Lung (tissue), 16 donors: ENCODE results near the gene WDR53. TPM values are rescaled to one million over a fixed set of nuclear protein-coding genes. Genes with fewer than 3 reads are reported as not detected.
A peak's percentile ranks its signal among the peaks of the same experiment; 100 is the strongest.
"Not testable (repeated sequence)": the region's sequence is repeated elsewhere in the genome, so short reads cannot be mapped to it uniquely, and the experiment has no call there.

Source experiments
- ATAC-seq: fragments of 200-7000 bp; cut with Tn5 transposase; one replicate; pipeline ENCODE4 v1.9.1; 2020; ENCODE audit warnings: moderate number of reproducible peaks; ENCODE audit not compliant: insufficient read depth, low FRiP score
- DNase-seq, 3 donors: peaks; one replicate each; pipeline ENCODE4 v3.0.0-alpha.2; 2013 to 2017
- H3K27ac ChIP-seq, 2 donors: one replicate each; pipeline ENCODE4 v1.5.1; 2013; ENCODE audit warnings: mild to moderate bottlenecking in 2 of 2, moderate library complexity in 2 of 2, control low read depth in 1 of 2, inconsistent platforms in 1 of 2, low read depth in 1 of 2, low read length in 1 of 2
- H3K27me3 ChIP-seq, 3 donors: one replicate each; pipeline ENCODE4 v1.5.1; 2013; ENCODE audit warnings: low read length in 2 of 3; ENCODE audit not compliant: control insufficient read depth in 3 of 3, insufficient read depth in 3 of 3
- H3K36me3 ChIP-seq, 4 donors: one replicate each; pipeline ENCODE4 v1.5.1; 2013; ENCODE audit warnings: low read length in 4 of 4, mild to moderate bottlenecking in 1 of 4, moderate library complexity in 1 of 4; ENCODE audit not compliant: control insufficient read depth in 4 of 4, insufficient read depth in 4 of 4
- H3K4me1 ChIP-seq, 5 donors: one replicate each; pipeline ENCODE4 v1.5.1; 2013; ENCODE audit warnings: low read length in 5 of 5, mild to moderate bottlenecking in 2 of 5, moderate library complexity in 1 of 5; ENCODE audit not compliant: control insufficient read depth in 5 of 5, insufficient read depth in 5 of 5
- H3K4me3 ChIP-seq: one replicate; pipeline ENCODE4 v1.5.1; 2013; ENCODE audit warnings: mild to moderate bottlenecking, control low read depth, moderate library complexity
- H3K9ac ChIP-seq, 2 donors: one replicate each; pipeline ENCODE4 v1.5.1; 2013; ENCODE audit warnings: low read length in 2 of 2, control low read depth in 1 of 2; ENCODE audit not compliant: insufficient read depth in 1 of 2
- H3K9me3 ChIP-seq, 4 donors: one replicate each; pipeline ENCODE4 v1.5.1; 2013; ENCODE audit warnings: low read length in 3 of 4, mild to moderate bottlenecking in 1 of 4, moderate library complexity in 1 of 4; ENCODE audit not compliant: control insufficient read depth in 4 of 4, insufficient read depth in 3 of 4
- WGBS, 2 donors: extraction: QIAGEN DNeasy Blood & Tissue Kit; methylation state at CpG; one replicate each; pipeline ENCODE4 v1.1.7; 2013; 5-methylcytosine and 5-hydroxymethylcytosine counted together
- long read RNA-seq, 5 donors: transcript quantifications; one replicate each; lab custom pipeline, GENCODE V29; 2026
- polyA plus RNA-seq, 2 donors: library from polyadenylated mRNA; stranded (reverse); fragments of 200-250 nt; gene quantifications; one replicate each; pipeline ENCODE4 v1.2.1, GENCODE V29; 2013
- total RNA-seq, 2 donors: library from RNA; depleted of rRNA in 1 of 2; stranded (reverse); fragments of >200 nt in 1 of 2; gene quantifications; one replicate each; pipeline ENCODE4 v1.2.1, GENCODE V29; 2014 to 2021
- TF ChIP-seq, protein P1 (sequence below): IDR thresholded peaks from 2 replicates; pipeline ENCODE4 v1.5.1; 2012; ENCODE audit warnings: mild to moderate bottlenecking; ENCODE audit errors: control extremely low read depth, extremely low read depth
- donor health status: control.
- donor health status: control.
- donor health status: Bipolar disorder and iron deficiency.
- donor health status: healthy.
- donor health status: DM: yes; HTN: yes; CAD: no.

Gene WDR53
- 1 to 10 TPM; 6.3 to 9.5 TPM for total RNA-seq
- polyA plus RNA-seq, result 10 to 100 TPM in 1 of 2 donors, 1 to 10 TPM in 1; 9.5 to 17.4 TPM
- long read RNA-seq, donor 1, result 0 reads
- long read RNA-seq, donor 2, result 0 reads
- long read RNA-seq, donor 3, partial matches to known transcripts, result 10 of 10 reads
- long read RNA-seq, donor 3, other reads (novel, unspliced or antisense), result 0 of 10 reads
- long read RNA-seq, donor 4, result 0 reads
- long read RNA-seq, donor 5, partial matches to known transcripts, result 35 of 37 reads
- long read RNA-seq, donor 5, other reads (novel, unspliced or antisense), result 0 of 37 reads

DNA sequence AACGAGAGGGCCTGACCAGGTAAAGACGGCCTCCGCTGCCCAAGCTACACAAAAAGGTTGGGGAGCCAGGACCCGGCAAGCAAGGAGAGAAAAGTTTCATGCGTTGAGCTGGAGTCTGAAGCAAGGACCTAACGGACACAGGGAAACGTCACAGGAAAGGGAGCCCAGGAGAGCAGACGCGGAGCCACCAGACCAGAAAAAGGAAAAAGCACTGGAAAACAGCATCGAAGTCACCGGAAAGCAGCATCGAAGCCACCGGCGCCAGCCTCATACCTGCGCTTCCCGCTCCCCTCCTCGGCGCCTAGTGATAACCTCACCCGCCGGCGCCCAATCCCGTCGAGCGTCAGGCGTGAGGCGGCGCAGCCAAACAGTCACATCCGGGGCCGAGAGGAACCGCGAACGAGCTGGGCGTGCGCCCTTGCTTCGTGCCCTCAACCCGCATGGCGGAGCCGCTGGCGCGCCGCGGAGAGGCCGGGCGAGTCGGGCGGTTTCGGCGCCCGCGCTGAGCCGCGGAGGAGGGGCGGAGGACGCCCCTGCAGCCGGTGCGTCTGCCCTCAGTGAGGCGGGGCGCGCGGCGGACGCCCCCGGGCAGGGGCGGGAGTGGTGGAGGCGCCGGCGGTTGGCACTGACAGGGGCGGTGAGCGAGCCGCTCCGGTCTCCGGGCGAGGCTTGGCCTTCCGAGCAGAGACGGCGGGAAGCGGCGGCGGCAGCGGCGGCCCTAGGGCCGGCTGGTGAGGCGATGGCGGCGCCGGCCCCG lies at the start of gene WDR53, which contains the start of gene FBXO45:
Gene WDR53, minus strand, starts transcription at position 309 of the 757 bp plus-strand sequence. CDS start 7,079 bp downstream, outside the sequence.
Gene FBXO45, plus strand, starts transcription at position 415 of the 757 bp plus-strand sequence. Its CDS starts 325 bp downstream, at position 740.
- H3K36me3 ChIP-seq, result peaks cover 0 to 12% (median 2%) of the 10 kb centered on the region in 4 donors
- H3K9me3 ChIP-seq, result no peaks in the 10 kb centered on the region
- DNase-seq (peak; percentile 95 to 98 (median 95)), ATAC-seq (peak; percentile 97)
- no peaks in the 10 kb centered on the region for H3K27me3 ChIP-seq
- H3K4me1 ChIP-seq, result peaks cover 6 to 17% (median 8%) of the 10 kb centered on the region in 5 donors
- 1% methylated on average over 67 to 87 of the region's 87 CpGs for WGBS, 2 donors
- peak within 1 kb of the TSS; percentile 91 to 92 for H3K9ac ChIP-seq
- H3K4me3 ChIP-seq, result peak within 1 kb of the TSS; percentile 95
- TF ChIP-seq, protein P1, sequence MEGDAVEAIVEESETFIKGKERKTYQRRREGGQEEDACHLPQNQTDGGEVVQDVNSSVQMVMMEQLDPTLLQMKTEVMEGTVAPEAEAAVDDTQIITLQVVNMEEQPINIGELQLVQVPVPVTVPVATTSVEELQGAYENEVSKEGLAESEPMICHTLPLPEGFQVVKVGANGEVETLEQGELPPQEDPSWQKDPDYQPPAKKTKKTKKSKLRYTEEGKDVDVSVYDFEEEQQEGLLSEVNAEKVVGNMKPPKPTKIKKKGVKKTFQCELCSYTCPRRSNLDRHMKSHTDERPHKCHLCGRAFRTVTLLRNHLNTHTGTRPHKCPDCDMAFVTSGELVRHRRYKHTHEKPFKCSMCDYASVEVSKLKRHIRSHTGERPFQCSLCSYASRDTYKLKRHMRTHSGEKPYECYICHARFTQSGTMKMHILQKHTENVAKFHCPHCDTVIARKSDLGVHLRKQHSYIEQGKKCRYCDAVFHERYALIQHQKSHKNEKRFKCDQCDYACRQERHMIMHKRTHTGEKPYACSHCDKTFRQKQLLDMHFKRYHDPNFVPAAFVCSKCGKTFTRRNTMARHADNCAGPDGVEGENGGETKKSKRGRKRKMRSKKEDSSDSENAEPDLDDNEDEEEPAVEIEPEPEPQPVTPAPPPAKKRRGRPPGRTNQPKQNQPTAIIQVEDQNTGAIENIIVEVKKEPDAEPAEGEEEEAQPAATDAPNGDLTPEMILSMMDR, result no peak
- H3K27ac ChIP-seq, result peak within 1 kb of the TSS; percentile 87 to 98

DNA sequence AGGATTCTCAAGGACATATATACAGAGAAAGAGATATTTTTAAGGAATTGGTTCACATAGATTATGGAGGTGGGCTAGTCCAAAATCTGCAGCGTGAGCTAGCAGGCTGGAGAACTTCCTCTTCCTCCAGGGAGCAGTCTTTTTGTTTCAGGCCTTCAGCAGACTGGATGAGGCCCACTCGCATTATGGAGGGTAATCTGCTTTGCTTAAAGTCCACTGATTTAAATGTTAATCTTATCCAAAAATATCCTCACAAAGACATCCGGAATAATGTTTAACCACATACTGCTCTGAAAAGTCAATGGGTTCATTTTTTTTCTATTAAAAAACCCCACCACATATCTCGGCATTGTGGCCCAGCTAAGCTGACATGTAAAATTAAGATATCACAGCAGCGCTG lies 48.9 kb upstream of the WDR53 start:
- TF ChIP-seq, protein P1, result no peak
- Histone ChIP-seq H3K4me1 (peaks cover 0 to 6% (median 0%) of the 10 kb centered on the region in 5 donors), H3K27me3 (no peaks in the 10 kb centered on the region), H3K9ac (no peak overlapping the region), H3K4me3 (no peak overlapping the region), H3K36me3 (no peaks in the 10 kb centered on the region), H3K9me3 (no peaks in the 10 kb centered on the region), H3K27ac (no peak overlapping the region)
- ATAC-seq (no peak), DNase-seq (no peak)
- 31 to 51% methylated on average over 5 of the region's 5 CpGs for WGBS, 2 donors

DNA sequence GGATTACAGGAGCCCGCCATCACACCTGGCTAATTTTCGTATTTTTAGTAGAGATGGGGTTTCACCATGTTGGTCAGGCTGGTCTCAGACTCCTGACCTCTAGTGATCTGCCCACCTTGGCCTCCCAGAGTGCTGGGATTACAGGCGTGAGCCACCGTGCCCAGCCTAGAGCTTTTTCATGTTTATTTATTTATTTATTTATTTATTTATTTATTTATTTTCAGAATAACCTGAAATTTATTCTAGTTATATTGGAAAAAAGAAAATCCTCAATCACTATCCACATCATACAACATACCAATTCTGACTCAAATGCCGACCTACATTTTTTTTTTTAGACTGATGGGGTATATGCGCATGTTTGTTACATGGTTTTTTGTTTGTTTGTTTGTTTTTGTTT lies 46.9 kb upstream of the WDR53 start:
- not testable (repeated sequence) for H3K27me3 ChIP-seq, H3K4me1 ChIP-seq, H3K27ac ChIP-seq, H3K4me3 ChIP-seq, DNase-seq, ATAC-seq, H3K36me3 ChIP-seq, H3K9me3 ChIP-seq, H3K9ac ChIP-seq
- WGBS, 2 donors, result 93 to 98% methylated on average over 6 of the region's 6 CpGs
